Motor neuron (in vitro differentiated cells): Measurements from ENCODE around the gene GCDH. TPM values are rescaled to one million over a fixed set of nuclear protein-coding genes. Genes with fewer than 3 reads are reported as not detected.
"Not testable (repeated sequence)": the region's sequence is repeated elsewhere in the genome, so short reads cannot be mapped to it uniquely, and the experiment has no call there.

ENCODE experiments used
- ATAC-seq, 8 experiments: fragments of 200-7000 bp; cut with Tn5 transposase; replicated peaks in 6 of 8; 2 replicates each; pipeline ENCODE4 v1.8.0; 2021; ENCODE audit warnings: mild to moderate bottlenecking in 8 of 8, moderate library complexity in 8 of 8
- H3K27ac ChIP-seq, 2 donors: fragments of 250-450 bp; sonication (Bioruptor Pico); 2 replicates each; pipeline ENCODE4 v1.9.0; 2021; ENCODE audit warnings: antibody characterized with exemption in 2 of 2, mild to moderate bottlenecking in 2 of 2, moderate library complexity in 1 of 2
- H3K4me1 ChIP-seq, 2 donors: fragments of 250-450 bp; sonication (Bioruptor Pico); replicated peaks in 1 of 2; 2 replicates each; pipeline ENCODE4 v1.6.1; 2021; ENCODE audit warnings: antibody characterized with exemption in 2 of 2, mild to moderate bottlenecking in 2 of 2, moderate library complexity in 1 of 2
- H3K4me3 ChIP-seq, 5 donors: fragments of 250-450 bp; sonication (Bioruptor Pico); 2 replicates each; pipeline ENCODE4 v1.9.0; 2021; ENCODE audit warnings: antibody characterized with exemption in 5 of 5, mild to moderate bottlenecking in 5 of 5, moderate library complexity in 4 of 5
- WGBS, 10 experiments: fragments of 450-650 bp; shearing (Covaris generic); methylation state at CpG; one replicate each; pipeline ENCODE4 v1.0.0; 2022; 5-methylcytosine and 5-hydroxymethylcytosine counted together
- in situ Hi-C, 9 experiments: fragments of 400-800 bp; cut with MboI; loops; one replicate each; pipeline ENCODE4 v1.15.0; 2021; ENCODE audit warnings: low sequenced_read_pairs in 9 of 9, low pct_unique_long_range_greater_than_20kb in 2 of 9; ENCODE audit not compliant: unreplicated experiment in 9 of 9
- total RNA-seq, 8 experiments: library from RNA; unstranded; fragments of 300-600 nt; gene quantifications; 2 replicates each; pipeline versions ENCODE4 v1.2.3 to v1.2.4, GENCODE V29; 2022

The GCDH gene
- total RNA-seq, 8 experiments from 2014 or later: 6.4 to 42.4 (median 17.4) TPM

DNA sequence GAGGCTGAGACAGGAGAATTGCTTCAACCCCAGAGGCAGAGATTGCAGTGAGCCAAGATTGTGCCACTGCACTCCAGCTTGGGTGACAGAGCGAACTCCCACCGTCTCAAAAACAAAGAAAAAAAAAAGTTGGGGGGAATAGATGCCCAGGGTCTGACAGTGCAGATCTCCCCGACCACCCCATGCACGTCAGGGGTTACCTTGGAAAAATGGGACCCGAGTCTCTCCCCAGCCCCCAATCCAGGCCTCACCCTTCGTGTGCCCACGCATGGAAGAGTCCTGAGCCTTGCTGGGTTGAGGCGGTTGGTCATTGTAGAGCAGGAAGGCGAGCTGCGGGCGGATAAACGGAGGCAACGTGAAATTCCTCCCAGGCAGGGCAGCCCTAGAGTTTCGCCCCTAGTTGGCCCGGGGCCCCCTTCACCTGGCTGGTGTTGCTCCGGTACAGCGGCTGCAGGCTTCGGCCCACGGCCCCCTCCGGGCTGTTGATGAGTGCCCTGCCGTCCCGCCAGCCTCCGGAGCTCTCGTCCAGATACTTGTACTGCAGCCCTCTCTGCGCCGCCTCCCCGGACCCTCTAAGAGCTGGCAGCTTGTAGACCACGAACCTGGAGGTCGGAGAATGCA is 10.3 kb upstream of the GCDH start:
- Histone ChIP-seq H3K4me1 (peaks cover 0 to 9% of the 10 kb centered on the region in 2 donors), H3K27ac (no peak overlapping the region), H3K4me3 (peak overlapping the region; percentile 23 to 51 (median 35))
- ATAC-seq: peak; percentile 28 to 64 (median 58)
- in situ Hi-C loops: no loop called here
- 10 to 100% (median 29%) methylated on average over 1 to 11 of the region's 29 CpGs; no CpG with 5 or more reads in 3 of the 10 experiments for WGBS, 10 experiments

DNA sequence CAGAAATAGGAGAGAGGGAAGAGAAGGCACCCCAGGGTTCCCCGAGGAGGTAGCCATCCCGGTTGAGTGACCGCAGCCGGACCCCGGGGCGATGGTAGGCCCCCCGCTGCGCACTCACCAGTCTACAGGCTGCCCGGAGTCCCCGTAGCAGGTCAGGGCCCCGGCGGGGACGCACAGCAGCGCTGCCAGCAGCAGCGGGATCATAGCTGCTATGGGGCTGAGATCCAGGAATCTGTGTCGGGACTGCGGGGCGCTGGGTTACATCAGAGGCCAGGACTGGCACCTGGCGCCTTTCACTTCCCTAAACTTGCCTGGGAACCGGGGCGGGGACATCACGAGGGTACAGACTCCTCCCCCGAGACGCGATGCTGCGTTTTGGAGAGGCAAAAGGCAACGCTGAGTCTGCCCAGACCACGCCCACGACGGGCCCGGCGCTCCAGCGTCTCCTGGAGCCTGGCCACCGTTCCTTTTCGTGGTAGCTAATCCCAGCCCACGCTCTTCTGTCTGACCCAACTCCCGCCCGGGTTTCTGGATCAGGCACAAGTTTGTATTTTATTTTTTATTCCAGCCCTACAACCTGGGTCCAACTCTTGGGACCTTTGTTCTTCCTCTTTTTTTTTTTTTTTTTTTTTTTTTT is 9.7 kb upstream of the GCDH start, which contains the start of gene DNASE2:
Gene DNASE2 (minus strand): TSS at position 278 of the 637 bp plus-strand sequence. CDS start 74 bp downstream, at position 204.
- H3K4me3 ChIP-seq: peak within 1 kb of the TSS; percentile 23 to 51 (median 35)
- H3K27ac ChIP-seq: no peak within 1 kb of the TSS
- in situ Hi-C loops: no loop called here
- 0 to 7% (median 0%) methylated on average over 2 to 14 of the region's 38 CpGs; no CpG with 5 or more reads in 3 of the 10 experiments for WGBS, 10 experiments
- peaks cover 0 to 9% of the 10 kb centered on the region in 2 donors for H3K4me1 ChIP-seq
- ATAC-seq: peak; percentile 74 to 90 (median 81)

DNA sequence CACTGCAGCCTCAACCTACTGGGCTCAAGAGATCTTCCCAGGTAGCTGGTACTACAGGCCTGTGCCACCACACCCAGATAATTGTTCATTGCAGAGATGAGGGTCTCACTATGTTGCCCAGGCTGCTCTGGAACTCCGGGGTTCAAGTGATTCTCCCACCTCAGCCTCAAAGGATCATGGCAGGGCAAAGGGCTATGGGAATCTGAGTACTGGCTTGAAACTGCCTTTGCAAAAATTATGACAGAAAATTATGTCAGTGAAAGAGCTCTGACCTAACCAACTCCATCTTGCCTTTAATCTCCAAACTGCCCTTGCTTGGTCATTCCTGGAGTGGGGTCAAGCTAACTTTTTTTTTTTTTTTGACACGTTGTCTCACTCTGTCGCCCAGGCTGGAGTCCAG is 8.4 kb upstream of the GCDH start:
- WGBS, 10 experiments: 0 to 100% (median 79%) methylated on average over 1 to 3 of the region's 3 CpGs; no CpG with 5 or more reads in 3 of the 10 experiments
- no peak for ATAC-seq
- Histone ChIP-seq H3K4me1 (peaks cover 0 to 9% of the 10 kb centered on the region in 2 donors), H3K27ac (no peak overlapping the region), H3K4me3 (no peak overlapping the region)
- in situ Hi-C loops: no loop called here

GRCh38 chr19:12884202-12884601 is 6.8 kb upstream of the GCDH start:
- Histone ChIP-seq H3K4me3 (no peak overlapping the region), H3K4me1 (peaks cover 0 to 9% of the 10 kb centered on the region in 2 donors), H3K27ac (no peak overlapping the region)
- in situ Hi-C loops: no loop called here
- 40 to 100% (median 89%) methylated on average over 1 to 2 of the region's 3 CpGs; no CpG with 5 or more reads in 4 of the 10 experiments for WGBS, 10 experiments
- no peak for ATAC-seq

- no peak overlapping the region for H3K27ac ChIP-seq
- no peak for ATAC-seq
- WGBS, 10 experiments: 53 to 80% (median 67%) methylated on average over 1 to 10 of the region's 12 CpGs; no CpG with 5 or more reads in 4 of the 10 experiments
- in situ Hi-C loops: no loop called here
- peaks cover 0 to 9% of the 10 kb centered on the region in 2 donors for H3K4me1 ChIP-seq
- H3K4me3 ChIP-seq: no peak overlapping the region
Measured at GRCh38 chr19:12884627-12884925, 6.4 kb upstream of the GCDH start.

DNA sequence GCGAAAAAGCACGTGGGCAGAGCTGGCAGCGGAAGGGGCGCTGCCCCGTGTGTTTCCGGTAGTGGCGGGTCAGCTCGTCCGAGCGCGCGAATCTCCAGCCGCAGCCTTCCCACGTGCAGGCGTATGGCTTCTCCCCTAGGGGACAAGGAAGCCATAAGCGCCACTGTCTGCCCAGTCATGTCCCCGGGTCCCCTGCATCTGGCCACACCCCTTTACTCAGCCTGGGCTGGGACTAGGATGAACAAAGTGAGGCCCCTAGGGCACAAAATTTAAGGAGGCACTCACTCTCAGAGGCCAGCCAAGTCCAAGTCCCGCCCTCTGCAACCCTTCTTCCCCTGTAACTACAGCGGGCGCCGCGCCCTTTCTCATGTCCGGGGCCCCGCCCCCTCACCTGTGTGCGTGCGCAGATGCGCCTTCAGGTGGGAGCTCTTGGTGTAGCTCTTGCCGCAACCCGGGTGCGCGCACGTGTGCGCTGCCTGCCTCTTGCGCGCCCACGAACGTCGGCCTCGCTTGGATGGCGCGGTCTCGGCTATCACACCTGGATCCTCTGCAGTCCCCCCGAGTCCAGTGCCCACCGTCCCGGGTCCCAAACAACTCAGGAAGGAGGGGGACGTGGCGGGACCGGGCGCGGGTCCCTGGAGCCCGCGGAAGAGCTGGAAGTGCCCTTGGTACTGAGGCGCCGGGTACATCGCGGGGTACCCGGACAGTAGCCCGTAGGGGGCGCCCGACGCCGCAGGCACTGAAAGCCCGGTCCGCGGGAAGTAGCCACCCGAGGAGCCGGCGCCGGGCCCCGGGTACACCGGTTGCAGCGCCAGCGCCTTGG is 5.8 kb upstream of the GCDH start:
- in situ Hi-C loops: no loop called here
- peak; percentile 8 to 47 (median 38) for ATAC-seq
- H3K27ac ChIP-seq: no peak overlapping the region
- H3K4me1 ChIP-seq: peaks cover 0 to 9% of the 10 kb centered on the region in 2 donors
- whole genome bisulfite sequencing, 10 experiments: 0 to 100% (median 0%) methylated on average over 1 to 3 of the region's 73 CpGs; no CpG with 5 or more reads in 7 of the 10 experiments
- H3K4me3 ChIP-seq: peak overlapping the region; percentile 9 to 15 (median 15)

GRCh38 chr19:12885749-12886650 is 5.0 kb upstream of the GCDH start:
- Histone ChIP-seq H3K4me1 (peaks cover 0 to 5% of the 10 kb centered on the region in 2 donors), H3K4me3 (peak overlapping the region in 4 of 5 donors; percentile 12 to 15 (median 15)), H3K27ac (no peak overlapping the region)
- in situ Hi-C loops: no loop called here
- WGBS, 10 experiments: 14 to 45% (median 29%) methylated on average over 1 to 8 of the region's 53 CpGs; no CpG with 5 or more reads in 3 of the 10 experiments
- ATAC-seq: no peak

GRCh38 chr19:12886651-12886968 is 4.3 kb upstream of the GCDH start:
- no peak for ATAC-seq
- WGBS, 10 experiments: 56 to 84% (median 75%) methylated on average over 2 to 5 of the region's 5 CpGs; no CpG with 5 or more reads in 4 of the 10 experiments
- Histone ChIP-seq H3K4me3 (no peak overlapping the region), H3K27ac (no peak overlapping the region), H3K4me1 (peaks cover 0 to 5% of the 10 kb centered on the region in 2 donors)
- in situ Hi-C loops: no loop called here

GRCh38 chr19:12886969-12887747 is 3.8 kb upstream of the GCDH start, which contains the start of gene KLF1:
Gene KLF1 (minus strand): TSS chr19:12887201. CDS start chr19:12887140, 61 bp downstream.
- no peak within 1 kb of the TSS for H3K27ac ChIP-seq
- no peak for ATAC-seq
- in situ Hi-C loops: no loop called here
- peaks cover 2 to 10% of the 10 kb centered on the region in 2 donors for H3K4me1 ChIP-seq
- WGBS, 10 experiments: 20 to 73% (median 51%) methylated on average over 1 to 4 of the region's 17 CpGs; no CpG with 5 or more reads in 4 of the 10 experiments
- H3K4me3 ChIP-seq: no peak within 1 kb of the TSS

DNA sequence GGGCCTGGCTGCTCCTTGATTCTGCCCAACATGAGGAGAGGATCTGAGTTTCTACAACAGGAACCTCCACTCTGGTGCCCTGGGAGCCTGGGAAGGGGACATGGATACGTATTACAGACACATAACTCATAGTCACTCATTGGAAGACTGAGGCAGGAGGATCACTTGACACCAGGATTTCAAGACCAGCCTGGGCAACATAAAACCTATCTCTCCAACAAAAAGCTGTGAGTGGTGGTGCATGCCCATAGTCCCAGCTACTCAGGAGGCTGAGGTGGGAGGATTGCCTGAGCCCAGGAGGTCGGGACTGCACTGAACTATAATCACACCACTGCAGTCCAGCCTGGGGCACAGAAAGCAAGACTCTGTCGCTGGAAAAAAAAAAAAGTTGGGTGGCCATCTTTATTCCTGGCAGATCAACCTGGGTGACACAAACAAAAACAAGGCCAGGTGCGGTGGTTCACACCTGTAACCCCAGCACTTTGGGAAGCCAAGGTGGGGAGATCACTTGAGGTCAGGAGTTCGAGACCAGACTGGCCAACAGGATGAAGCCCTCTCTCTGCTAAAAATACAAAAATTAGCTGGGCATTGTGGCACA is 2.9 kb upstream of the GCDH start:
- in situ Hi-C loops: no loop called here
- Histone ChIP-seq H3K27ac (no peak overlapping the region), H3K4me1 (peaks cover 2 to 10% of the 10 kb centered on the region in 2 donors), H3K4me3 (no peak overlapping the region)
- 14 to 80% (median 44%) methylated on average over 1 to 3 of the region's 5 CpGs; no CpG with 5 or more reads in 4 of the 10 experiments for WGBS, 10 experiments
- no peak for ATAC-seq

DNA sequence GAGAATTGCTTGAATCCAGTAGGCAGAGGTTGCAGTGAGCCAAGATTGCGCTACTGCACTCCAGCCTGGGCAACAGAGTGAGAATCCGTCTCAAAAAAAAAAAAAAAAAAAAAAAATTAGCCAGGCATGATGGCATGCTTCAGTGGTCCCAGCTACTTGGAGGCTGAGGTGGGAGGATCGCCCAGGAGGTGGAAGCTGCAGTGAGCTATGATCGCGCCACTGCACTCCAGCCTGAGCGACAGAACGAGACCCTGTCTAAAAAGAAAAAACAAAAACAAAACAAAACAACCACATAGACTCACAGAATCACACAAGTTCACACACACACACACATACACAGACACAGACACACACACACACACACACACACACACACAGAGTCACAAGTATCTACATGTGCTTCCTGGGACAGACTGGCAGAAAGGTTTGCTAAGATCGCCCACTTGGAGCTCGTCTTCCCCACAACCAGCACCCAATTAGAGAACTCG is 617 bp upstream of the GCDH start:
- ATAC-seq, H3K27ac ChIP-seq, in situ Hi-C loops, H3K4me1 ChIP-seq: not testable (repeated sequence)
- peak overlapping the region; percentile 13 to 87 (median 81) for H3K4me3 ChIP-seq
- WGBS, 10 experiments: 0 to 100% (median 31%) methylated on average over 3 to 10 of the region's 10 CpGs; no CpG with 5 or more reads in 4 of the 10 experiments
